IPS DF 6.9 (cell line): Measurements from ENCODE around the gene GLIS1.

ENCODE experiments used
- DNase-seq: peaks from one replicate; pipeline ENCODE4 v3.0.0-alpha.2; 2013; ENCODE audit warnings: low read depth, low spot score
- H3K27ac ChIP-seq: one replicate; pipeline ENCODE4 v1.5.1; 2013; ENCODE audit warnings: low read length, control low read depth
- H3K27me3 ChIP-seq: 2 replicates; pipeline ENCODE4 v1.6.1; 2013; ENCODE audit warnings: mild to moderate bottlenecking, low read length; ENCODE audit not compliant: control insufficient read depth, insufficient read depth
- H3K36me3 ChIP-seq: 2 replicates; pipeline ENCODE4 v1.6.1; 2013; ENCODE audit warnings: low read length; ENCODE audit not compliant: control insufficient read depth, insufficient read depth
- H3K4me1 ChIP-seq: 2 replicates; pipeline ENCODE4 v1.6.1; 2013; ENCODE audit warnings: low read length; ENCODE audit not compliant: control insufficient read depth, insufficient read depth
- H3K4me3 ChIP-seq: 2 replicates; pipeline ENCODE4 v1.5.1; 2013; ENCODE audit warnings: mild to moderate bottlenecking, low read length
- H3K9me3 ChIP-seq: 2 replicates; pipeline ENCODE4 v1.6.1; 2013; ENCODE audit warnings: low read length, inconsistent platforms; ENCODE audit not compliant: control insufficient read depth, insufficient read depth
- WGBS: extraction: QIAGEN DNeasy Blood & Tissue Kit; methylation state at CpG from one replicate; pipeline ENCODE4 v1.1.7; 2013; ENCODE audit warnings: mixed read lengths, missing lambda C conversion rate; ENCODE audit not compliant: insufficient read length, insufficient coverage; 5-methylcytosine and 5-hydroxymethylcytosine counted together

GLIS1 gene

DNA sequence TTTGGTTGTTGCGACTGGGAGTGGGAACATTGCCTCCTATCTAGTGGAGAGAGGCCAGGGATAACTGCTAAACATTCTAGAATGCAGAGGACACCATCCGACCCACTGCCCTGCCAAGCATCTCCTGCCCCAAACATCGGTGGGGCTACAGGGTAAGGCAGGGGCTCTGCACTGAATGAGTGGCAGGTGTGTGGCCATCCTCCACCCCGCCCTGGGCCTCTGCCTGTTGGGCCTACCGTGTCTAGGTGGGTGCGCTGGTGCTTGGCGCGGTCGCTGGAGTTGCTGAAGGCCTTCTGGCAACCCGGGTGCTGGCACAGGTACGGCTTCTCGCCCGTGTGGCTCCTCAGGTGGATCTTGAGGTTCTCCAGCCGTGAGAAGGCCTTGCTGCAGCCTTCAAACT, 209.4 kb downstream of the GLIS1 start:
- Histone ChIP-seq H3K4me1 (no peaks in the 10 kb centered on the region; the same call in 1 of the 2 replicates), H3K9me3 (no peaks in the 10 kb centered on the region), H3K27ac (no peak overlapping the region), H3K4me3 (no peak overlapping the region), H3K36me3 (no peaks in the 10 kb centered on the region), H3K27me3 (no peaks in the 10 kb centered on the region)
- DNase-seq = no peak
- WGBS = no CpG with 5 or more reads among the region's 14 CpGs

DNA sequence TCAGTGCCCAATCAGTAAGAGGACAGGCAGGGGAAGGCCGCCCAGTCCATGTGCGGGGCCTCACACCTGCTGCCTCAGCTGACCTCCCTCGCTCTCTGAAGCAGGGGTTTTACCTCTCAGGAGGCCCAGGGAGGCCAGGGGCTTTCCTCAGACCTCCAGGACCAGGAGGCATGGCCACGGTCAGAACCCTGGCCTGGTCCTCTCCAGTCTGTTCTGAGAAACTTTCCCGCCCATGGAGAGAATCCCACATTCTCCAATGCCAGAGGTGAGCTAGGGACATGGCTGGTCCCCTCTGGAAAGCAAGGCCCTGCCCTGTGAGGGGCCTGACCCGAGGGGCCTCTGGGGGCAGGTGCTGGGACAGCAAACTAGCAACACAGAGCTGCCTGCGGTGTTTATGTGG, 211.6 kb downstream of the GLIS1 start:
- Histone ChIP-seq H3K4me1 (no peaks in the 10 kb centered on the region; the same call in 1 of the 2 replicates), H3K4me3 (no peak overlapping the region), H3K36me3 (no peaks in the 10 kb centered on the region), H3K27ac (no peak overlapping the region), H3K9me3 (no peaks in the 10 kb centered on the region), H3K27me3 (no peaks in the 10 kb centered on the region)
- no peak for DNase-seq
- WGBS = no CpG with 5 or more reads among the region's 7 CpGs

DNA sequence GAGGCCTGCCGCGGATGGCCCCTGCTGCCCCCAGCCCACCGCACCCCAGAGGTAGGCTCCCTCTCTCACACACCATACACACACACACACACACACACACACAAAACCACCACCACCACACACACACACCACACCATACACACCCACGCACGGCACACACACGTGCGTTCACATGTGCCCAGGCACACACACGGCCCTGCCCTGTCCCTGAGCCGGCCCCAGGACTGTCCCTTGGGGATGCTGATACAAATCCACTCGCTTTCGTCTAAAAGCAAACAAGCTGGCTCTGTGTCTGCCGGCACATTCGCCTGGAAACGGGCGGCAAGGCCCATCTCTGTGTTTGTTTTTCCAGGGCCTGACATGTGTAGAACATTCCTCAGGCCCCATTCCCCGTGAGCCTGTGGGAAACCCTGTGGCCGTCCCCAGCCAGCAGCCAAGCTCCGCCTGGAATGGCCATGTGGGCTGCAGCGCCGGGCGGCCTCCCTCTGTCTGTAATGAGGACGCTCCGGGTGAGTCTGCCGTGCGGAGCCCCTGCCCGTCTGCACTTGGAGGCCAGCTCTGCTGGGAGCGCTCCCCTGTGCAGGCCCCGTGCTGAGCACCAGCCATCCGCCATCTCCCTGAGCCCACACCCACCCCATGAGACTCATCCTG, 212.4 kb downstream of the GLIS1 start:
- H3K4me1 ChIP-seq = no peaks in the 10 kb centered on the region; the same call in 1 of the 2 replicates
- no peak for DNase-seq
- no peaks in the 10 kb centered on the region for H3K36me3 ChIP-seq
- H3K4me3 ChIP-seq = no peak overlapping the region
- no CpG with 5 or more reads among the region's 29 CpGs for WGBS
- no peaks in the 10 kb centered on the region for H3K27me3 ChIP-seq
- H3K9me3 ChIP-seq = no peaks in the 10 kb centered on the region
- H3K27ac ChIP-seq = no peak overlapping the region

DNA sequence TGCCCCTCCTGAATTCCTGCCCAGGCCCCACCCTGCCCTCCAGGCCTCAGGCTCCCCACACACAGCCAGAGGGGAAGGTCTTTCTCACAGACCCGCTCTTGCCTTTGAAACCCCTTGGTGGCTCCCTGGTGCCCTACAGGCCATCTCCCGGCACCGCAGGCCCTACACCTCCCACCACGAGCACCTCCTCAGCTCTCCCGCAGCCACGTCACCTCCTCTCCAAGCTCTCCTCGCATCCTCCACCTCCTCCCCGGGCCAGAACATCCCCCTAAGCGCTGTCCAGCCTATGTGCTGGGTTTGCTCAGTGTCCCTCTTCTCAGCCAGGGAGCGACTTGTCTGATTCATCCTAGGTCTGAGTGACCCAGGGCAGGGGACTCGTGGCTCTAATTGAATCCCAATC, 213.4 kb downstream of the GLIS1 start:
- H3K4me1 ChIP-seq = no peaks in the 10 kb centered on the region; the same call in 1 of the 2 replicates
- H3K9me3 ChIP-seq = no peaks in the 10 kb centered on the region
- DNase-seq = no peak
- no peak overlapping the region for H3K27ac ChIP-seq
- no peak overlapping the region for H3K4me3 ChIP-seq
- WGBS = no CpG with 5 or more reads among the region's 11 CpGs
- no peaks in the 10 kb centered on the region for H3K36me3 ChIP-seq
- no peaks in the 10 kb centered on the region for H3K27me3 ChIP-seq

DNA sequence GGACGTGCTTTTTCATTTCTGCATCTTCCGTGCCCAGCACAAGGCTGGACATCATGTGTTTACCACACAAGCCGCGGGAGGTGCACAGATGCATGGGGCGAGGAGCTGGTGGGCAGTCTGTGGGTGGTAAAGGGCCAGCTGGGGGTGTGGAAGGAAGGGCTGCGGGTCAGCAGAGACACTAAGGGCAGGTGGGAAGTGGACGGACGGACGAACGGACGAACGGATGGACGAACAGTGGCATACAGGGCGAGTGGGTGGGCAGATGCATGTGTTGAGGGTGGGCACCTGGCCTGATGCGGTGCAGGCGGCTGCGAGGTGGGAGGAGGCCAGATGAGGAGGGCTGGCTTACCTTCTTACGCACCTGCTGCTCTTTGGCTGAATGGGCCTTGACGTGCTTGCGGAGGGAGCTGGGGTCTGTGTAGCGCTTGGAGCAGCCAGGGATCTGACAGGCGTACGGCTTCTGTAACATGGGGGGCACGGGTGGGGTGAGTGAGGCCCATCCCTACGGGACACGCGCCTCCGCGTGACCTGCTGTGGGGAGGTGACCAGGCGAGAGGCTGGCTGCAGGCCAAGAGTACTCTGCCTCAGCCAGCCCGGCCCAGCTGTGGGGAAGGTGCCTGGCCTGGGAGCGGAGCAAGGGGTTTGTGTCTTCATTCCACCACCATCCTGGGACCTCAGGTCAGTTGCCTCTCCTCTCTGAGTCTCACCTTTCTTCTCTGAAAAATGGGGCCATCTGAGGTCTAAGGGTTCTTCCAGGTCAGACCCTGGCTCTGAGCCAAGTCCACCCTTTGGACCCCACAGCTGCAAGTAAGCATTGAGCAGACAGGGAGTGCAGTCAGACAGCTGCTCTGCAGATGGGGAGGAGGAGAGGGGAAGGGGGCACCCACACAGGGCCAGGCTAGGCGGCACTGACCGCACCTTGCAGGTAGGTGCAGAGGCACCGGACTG, 214.3 kb downstream of the GLIS1 start:
- DNase-seq = no peak

DNA sequence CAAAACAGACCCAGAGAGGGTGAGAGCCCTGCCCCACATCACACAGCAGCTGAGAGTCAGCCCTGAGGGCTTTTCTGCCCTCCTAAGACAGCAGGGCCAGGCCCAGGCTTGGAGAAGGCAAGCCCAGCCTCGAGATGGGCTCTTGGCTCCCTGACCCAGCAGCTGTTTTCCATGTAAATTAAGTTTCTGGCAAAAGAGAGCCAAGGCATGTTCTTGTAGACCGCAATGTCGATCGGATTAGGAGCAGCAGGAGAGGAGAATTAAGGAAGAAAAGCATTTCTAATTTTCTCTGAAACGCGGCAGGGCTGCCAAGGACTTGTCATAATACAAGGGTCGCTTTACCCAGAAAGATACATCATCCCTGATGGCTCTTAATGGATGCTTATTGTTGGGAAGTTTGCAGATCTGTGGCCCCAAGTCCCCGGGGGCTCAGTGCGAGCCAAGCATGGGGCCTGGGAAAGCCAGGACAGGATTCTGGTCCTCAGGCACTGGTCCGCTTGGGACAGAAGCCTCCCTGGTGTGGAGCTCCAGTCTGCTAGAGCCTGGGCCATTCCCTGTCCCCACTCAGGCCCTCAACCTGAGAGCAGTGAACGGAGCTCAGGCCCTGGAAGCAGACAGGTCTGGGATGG, 216.9 kb downstream of the GLIS1 start:
- Histone ChIP-seq H3K27ac (no peak overlapping the region), H3K9me3 (no peaks in the 10 kb centered on the region), H3K4me3 (no peak overlapping the region), H3K27me3 (no peaks in the 10 kb centered on the region), H3K36me3 (no peaks in the 10 kb centered on the region), H3K4me1 (no peaks in the 10 kb centered on the region; the same call in 1 of the 2 replicates)
- no CpG with 5 or more reads among the region's 11 CpGs for WGBS
- DNase-seq = no peak

More for the DNA sequence above, 214.3 kb downstream of the GLIS1 start:
- Histone ChIP-seq H3K36me3 (no peaks in the 10 kb centered on the region), H3K27me3 (no peaks in the 10 kb centered on the region), H3K9me3 (no peaks in the 10 kb centered on the region), H3K4me3 (no peak overlapping the region), H3K4me1 (no peaks in the 10 kb centered on the region; the same call in 1 of the 2 replicates), H3K27ac (no peak overlapping the region)
- WGBS = no CpG with 5 or more reads among the region's 35 CpGs

DNA sequence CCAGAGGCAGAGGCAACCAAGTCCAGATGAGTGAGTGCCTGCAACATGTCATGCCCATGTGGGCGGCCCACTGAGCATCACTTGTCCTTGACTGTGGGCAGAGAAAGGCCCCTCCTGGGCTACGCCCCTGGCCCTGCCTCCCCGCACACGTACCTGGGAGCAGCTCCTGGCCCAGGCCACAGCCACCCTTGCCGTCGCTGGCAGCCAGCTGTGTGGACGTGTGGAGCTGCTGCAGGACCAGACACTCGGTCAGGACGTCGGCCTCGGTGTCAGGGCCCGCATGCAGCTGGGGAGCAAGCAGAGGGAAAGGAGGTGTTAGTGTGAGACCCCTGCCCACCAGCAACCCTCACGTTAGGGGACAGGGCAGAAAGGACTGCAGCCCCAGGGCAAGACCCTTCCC, 218.5 kb downstream of the GLIS1 start:
- H3K27me3 ChIP-seq = no peaks in the 10 kb centered on the region
- no peaks in the 10 kb centered on the region for H3K36me3 ChIP-seq
- no peak overlapping the region for H3K4me3 ChIP-seq
- no peak overlapping the region for H3K27ac ChIP-seq
- H3K9me3 ChIP-seq = no peaks in the 10 kb centered on the region
- H3K4me1 ChIP-seq = no peaks in the 10 kb centered on the region
- no CpG with 5 or more reads among the region's 13 CpGs for WGBS
- no peak for DNase-seq

DNA sequence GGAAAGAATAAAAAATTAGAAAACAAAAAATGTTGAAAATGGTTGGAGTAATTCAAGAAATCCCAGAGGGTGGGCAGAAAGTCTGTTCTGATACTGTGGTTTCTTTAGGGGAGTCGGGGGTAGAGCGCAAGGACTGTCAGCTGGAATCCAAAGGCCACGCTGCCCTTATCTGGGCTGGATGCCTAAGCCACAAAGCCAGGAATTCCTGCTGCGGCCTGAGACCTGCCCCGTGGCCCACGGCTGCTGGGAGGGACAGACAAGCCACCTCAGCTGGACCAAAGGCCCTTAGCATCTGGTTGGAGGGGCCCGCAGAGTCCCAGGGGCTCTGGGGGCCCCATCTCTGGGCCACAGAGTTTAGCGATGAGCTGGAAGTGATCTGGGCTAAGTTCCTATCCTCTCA, 219.5 kb downstream of the GLIS1 start:
- no peaks in the 10 kb centered on the region for H3K36me3 ChIP-seq
- H3K27me3 ChIP-seq = no peaks in the 10 kb centered on the region
- no peak for DNase-seq
- no CpG with 5 or more reads among the region's 8 CpGs for WGBS
- no peaks in the 10 kb centered on the region for H3K9me3 ChIP-seq
- H3K4me3 ChIP-seq = no peak overlapping the region
- H3K4me1 ChIP-seq = no peaks in the 10 kb centered on the region
- no peak overlapping the region for H3K27ac ChIP-seq

DNA sequence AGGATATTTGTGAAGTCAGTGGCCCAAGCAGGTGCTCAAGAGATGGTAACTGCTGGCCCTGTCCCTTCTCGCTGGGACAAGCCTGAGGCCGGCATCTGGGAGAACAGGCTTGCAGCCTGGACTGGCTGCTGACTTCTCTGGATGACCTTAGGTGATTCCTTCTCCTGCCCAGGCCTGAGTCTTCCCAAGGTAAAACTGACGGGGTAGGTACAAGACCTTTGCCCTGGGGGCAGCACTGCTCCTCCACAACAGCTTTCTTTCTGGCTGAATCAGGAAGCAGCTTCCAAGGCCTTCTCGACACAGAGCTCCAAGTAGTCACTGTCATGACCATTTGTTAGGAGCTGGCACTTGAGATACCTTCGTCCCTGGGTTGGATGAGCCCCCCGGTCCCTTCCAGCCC, 220.2 kb downstream of the GLIS1 start:
- Histone ChIP-seq H3K4me1 (no peaks in the 10 kb centered on the region), H3K27ac (no peak overlapping the region), H3K27me3 (no peaks in the 10 kb centered on the region), H3K4me3 (no peak overlapping the region), H3K9me3 (no peaks in the 10 kb centered on the region), H3K36me3 (no peaks in the 10 kb centered on the region; the same call in 1 of the 2 replicates)
- DNase-seq = no peak
- no CpG with 5 or more reads among the region's 6 CpGs for WGBS

DNA sequence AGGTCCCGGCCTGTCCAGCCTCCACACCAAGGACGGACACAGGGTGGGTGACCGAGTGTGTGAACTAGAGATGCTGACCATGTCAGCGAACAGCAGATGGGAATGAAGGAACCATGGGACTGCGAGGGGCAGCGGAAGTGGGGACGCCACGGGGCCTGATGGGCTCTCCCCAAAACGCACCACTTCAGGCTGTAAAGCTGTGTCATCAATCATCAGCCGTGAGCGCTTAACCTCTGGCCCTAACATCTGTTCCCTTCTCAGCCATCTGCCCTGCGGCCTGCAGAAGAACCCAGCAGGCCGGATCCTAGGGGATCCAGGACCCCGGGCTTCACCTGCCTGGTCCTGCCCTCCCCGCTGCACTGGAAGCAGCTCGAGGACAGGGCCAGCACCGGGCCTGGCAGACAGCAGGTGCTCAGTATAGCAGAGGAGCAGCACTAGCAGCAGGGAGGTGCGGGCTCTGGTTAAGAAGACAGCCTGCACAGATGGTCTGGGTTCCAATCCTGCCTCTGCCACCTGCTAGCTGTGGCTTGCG, 221.1 kb downstream of the GLIS1 start:
- no peak for DNase-seq
- no peak overlapping the region for H3K27ac ChIP-seq
- WGBS = no CpG with 5 or more reads among the region's 19 CpGs
- no peaks in the 10 kb centered on the region; the same call in 1 of the 2 replicates for H3K36me3 ChIP-seq
- no peaks in the 10 kb centered on the region for H3K27me3 ChIP-seq
- H3K4me3 ChIP-seq = no peak overlapping the region
- no peaks in the 10 kb centered on the region for H3K9me3 ChIP-seq
- H3K4me1 ChIP-seq = no peaks in the 10 kb centered on the region
